ENCODE measurements around the gene MDM1.

Gene MDM1

GRCh38 chr12:68264158-68264855, 67.9 kb downstream of the MDM1 start:
- TF ChIP-seq CTCF (IDR thresholded peaks at IDR 0.05; ENCODE audit: low read depth, low read length) = no peak
- H3K4me3 ChIP-seq (replicated peaks in 1 of 2; ENCODE audit: low read depth in 2 of 2, low read length in 2 of 2) = no peak overlapping the region
- peak; percentile 22 to 84 for DNase-seq (ENCODE audit: low read depth in 2 of 2)

- TF ChIP-seq CTCF (IDR thresholded peaks at IDR 0.05; ENCODE audit: low read depth, low read length) = no peak
- H3K4me3 ChIP-seq (replicated peaks in 1 of 2; ENCODE audit: low read depth in 2 of 2, low read length in 2 of 2) = no peak overlapping the region
- peak; percentile 65 to 77 for DNase-seq (ENCODE audit: low read depth in 2 of 2)
These were observed 68.8 kb downstream of the MDM1 start for GRCh38 chr12:68263366-68263765.

GRCh38 chr12:68261896-68262295, 70.3 kb downstream of the MDM1 start:
- no peak overlapping the region for H3K4me3 ChIP-seq (replicated peaks in 1 of 2; ENCODE audit: low read depth in 2 of 2, low read length in 2 of 2)
- DNase-seq (ENCODE audit: low read depth in 2 of 2) = peak in 1 of 2 donors; percentile 43
- no peak for TF ChIP-seq CTCF (IDR thresholded peaks at IDR 0.05; ENCODE audit: low read depth, low read length)

- no peak for DNase-seq (ENCODE audit: low read depth in 2 of 2)
- no peak overlapping the region for H3K4me3 ChIP-seq (replicated peaks in 1 of 2; ENCODE audit: low read depth in 2 of 2, low read length in 2 of 2)
- TF ChIP-seq CTCF (IDR thresholded peaks at IDR 0.05; ENCODE audit: low read depth, low read length) = no peak
These were observed 72.0 kb downstream of the MDM1 start for GRCh38 chr12:68260153-68260552.

GRCh38 chr12:68259318-68259940, 72.7 kb downstream of the MDM1 start:
- no peak overlapping the region for H3K4me3 ChIP-seq (replicated peaks in 1 of 2; ENCODE audit: low read depth in 2 of 2, low read length in 2 of 2)
- peak; percentile 43 to 96 for DNase-seq (ENCODE audit: low read depth in 2 of 2)
- no peak for TF ChIP-seq CTCF (IDR thresholded peaks at IDR 0.05; ENCODE audit: low read depth, low read length)

- no peak for TF ChIP-seq CTCF (IDR thresholded peaks at IDR 0.05; ENCODE audit: low read depth, low read length)
- DNase-seq (ENCODE audit: low read depth in 2 of 2) = no peak
- no peak within 1 kb of the TSS for H3K4me3 ChIP-seq (replicated peaks in 1 of 2; ENCODE audit: low read depth in 2 of 2, low read length in 2 of 2)
These were observed 78.7 kb downstream of the MDM1 start, which contains the start of gene IL22 for GRCh38 chr12:68253504-68253903. IL22 (minus strand) TSS chr12:68253604; CDS start chr12:68253448, 156 bp downstream.

All from cardiac fibroblast (primary cell).